ENCODE results near the gene SMC3.

Gene SMC3

DNA sequence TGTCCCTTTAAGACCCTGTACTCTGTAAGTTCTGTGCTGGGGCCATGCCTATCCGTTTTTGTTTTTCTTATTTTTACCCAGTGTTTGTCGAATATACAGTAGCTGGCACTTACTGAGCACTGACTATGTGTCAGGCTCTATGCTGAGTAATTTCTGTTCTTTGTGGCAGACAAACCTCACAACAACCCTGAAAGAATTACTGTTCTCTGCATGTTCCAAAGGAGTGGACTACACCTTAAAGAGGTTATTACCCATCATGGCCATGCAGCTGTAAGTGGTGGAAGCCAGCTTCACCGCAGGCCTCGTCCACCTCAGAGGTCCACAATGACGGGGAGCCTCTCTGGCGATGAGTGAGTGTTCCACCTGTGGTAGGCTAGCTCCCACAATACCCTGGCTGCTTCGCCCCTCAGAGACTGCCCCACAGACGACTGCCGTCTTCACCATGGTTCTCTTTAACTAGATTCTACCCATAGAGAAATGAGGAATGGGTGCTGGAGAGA lies 46.6 kb downstream of the SMC3 start (continued):
- TF ChIP-seq CSRNP3 (CRISPR knock-in tag; IDR thresholded peaks at IDR 0.05), result no peak
- TF ChIP-seq ZNF70 (CRISPR knock-in tag; IDR thresholded peaks at IDR 0.05), result no peak
- no peak for TF ChIP-seq TOX (CRISPR knock-in tag; IDR thresholded peaks at IDR 0.05; ENCODE audit: borderline replicate concordance)
- TF ChIP-seq CSDC2 (CRISPR knock-in tag; IDR thresholded peaks at IDR 0.05), result no peak
- no peak for TF ChIP-seq ZFP3 (CRISPR knock-in tag; IDR thresholded peaks at IDR 0.05)
- TF ChIP-seq GLIS3 (CRISPR knock-in tag; IDR thresholded peaks at IDR 0.05), result no peak
- no peak for TF ChIP-seq BACH2 (CRISPR knock-in tag; IDR thresholded peaks at IDR 0.05; ENCODE audit: borderline replicate concordance)

- ATAC-seq, result peak; percentile 44
- no peak for TF ChIP-seq ARNTL (CRISPR knock-in tag; IDR thresholded peaks at IDR 0.05; ENCODE audit: borderline replicate concordance, low read depth)
- TF ChIP-seq, protein P1, sequence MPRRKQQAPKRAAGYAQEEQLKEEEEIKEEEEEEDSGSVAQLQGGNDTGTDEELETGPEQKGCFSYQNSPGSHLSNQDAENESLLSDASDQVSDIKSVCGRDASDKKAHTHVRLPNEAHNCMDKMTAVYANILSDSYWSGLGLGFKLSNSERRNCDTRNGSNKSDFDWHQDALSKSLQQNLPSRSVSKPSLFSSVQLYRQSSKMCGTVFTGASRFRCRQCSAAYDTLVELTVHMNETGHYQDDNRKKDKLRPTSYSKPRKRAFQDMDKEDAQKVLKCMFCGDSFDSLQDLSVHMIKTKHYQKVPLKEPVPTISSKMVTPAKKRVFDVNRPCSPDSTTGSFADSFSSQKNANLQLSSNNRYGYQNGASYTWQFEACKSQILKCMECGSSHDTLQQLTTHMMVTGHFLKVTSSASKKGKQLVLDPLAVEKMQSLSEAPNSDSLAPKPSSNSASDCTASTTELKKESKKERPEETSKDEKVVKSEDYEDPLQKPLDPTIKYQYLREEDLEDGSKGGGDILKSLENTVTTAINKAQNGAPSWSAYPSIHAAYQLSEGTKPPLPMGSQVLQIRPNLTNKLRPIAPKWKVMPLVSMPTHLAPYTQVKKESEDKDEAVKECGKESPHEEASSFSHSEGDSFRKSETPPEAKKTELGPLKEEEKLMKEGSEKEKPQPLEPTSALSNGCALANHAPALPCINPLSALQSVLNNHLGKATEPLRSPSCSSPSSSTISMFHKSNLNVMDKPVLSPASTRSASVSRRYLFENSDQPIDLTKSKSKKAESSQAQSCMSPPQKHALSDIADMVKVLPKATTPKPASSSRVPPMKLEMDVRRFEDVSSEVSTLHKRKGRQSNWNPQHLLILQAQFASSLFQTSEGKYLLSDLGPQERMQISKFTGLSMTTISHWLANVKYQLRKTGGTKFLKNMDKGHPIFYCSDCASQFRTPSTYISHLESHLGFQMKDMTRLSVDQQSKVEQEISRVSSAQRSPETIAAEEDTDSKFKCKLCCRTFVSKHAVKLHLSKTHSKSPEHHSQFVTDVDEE (CRISPR knock-in tag; IDR thresholded peaks at IDR 0.05), result no peak
- no peak for TF ChIP-seq RARB (CRISPR knock-in tag; IDR thresholded peaks at IDR 0.05)
- no peak for TF ChIP-seq PATZ1 (CRISPR knock-in tag; IDR thresholded peaks at IDR 0.05; ENCODE audit: borderline replicate concordance)
- no peak for TF ChIP-seq OSR1 (CRISPR knock-in tag; IDR thresholded peaks at IDR 0.05)
- TF ChIP-seq SNAI2 (CRISPR knock-in tag; IDR thresholded peaks at IDR 0.05), result no peak
- TF ChIP-seq CSDC2 (CRISPR knock-in tag; IDR thresholded peaks at IDR 0.05), result no peak
Measured at GRCh38 chr10:110615057-110615747, 47.7 kb downstream of the SMC3 start.

DNA sequence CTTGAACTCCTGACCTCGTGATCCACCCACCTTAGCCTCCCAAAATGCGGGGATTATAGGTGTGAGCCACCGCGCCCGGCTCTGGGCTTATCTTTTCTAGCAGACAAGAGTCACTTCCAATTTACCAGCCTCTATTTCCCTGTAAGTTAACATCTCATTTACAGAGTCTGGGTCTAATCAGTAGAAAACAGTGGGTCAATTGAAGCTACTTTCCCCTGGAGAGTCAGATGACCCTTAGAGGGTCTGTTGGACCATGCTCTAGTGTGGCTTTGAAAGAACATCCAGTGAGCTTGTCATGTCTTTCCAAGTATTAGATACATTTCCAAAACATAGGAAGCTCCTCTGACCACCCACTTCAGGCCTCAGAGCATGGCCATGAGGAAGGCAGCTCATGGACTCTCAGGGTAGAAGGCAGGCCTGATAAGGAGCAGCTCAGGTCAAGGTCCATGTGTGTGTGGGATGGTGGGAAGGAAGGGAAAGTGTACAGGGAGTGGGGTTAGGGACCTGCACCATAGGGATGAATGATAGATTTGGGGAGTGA lies 49.1 kb downstream of the SMC3 start:
- no peak for ATAC-seq
- TF ChIP-seq RARB (CRISPR knock-in tag; IDR thresholded peaks at IDR 0.05), result no peak
- no peak for TF ChIP-seq ZNF8 (CRISPR knock-in tag; IDR thresholded peaks at IDR 0.05)
- no peak for TF ChIP-seq CSRNP3 (CRISPR knock-in tag; IDR thresholded peaks at IDR 0.05)
- TF ChIP-seq OSR1 (CRISPR knock-in tag; IDR thresholded peaks at IDR 0.05), result no peak
- no peak for TF ChIP-seq PATZ1 (CRISPR knock-in tag; IDR thresholded peaks at IDR 0.05; ENCODE audit: borderline replicate concordance)
- no peak for TF ChIP-seq PPARA (CRISPR knock-in tag; IDR thresholded peaks at IDR 0.05; ENCODE audit: borderline replicate concordance)
- TF ChIP-seq GLIS3 (CRISPR knock-in tag; IDR thresholded peaks at IDR 0.05), result no peak
- TF ChIP-seq TOX (CRISPR knock-in tag; IDR thresholded peaks at IDR 0.05; ENCODE audit: borderline replicate concordance), result no peak
- TF ChIP-seq CSDC2 (CRISPR knock-in tag; IDR thresholded peaks at IDR 0.05), result no peak
- TF ChIP-seq TCF4 (CRISPR knock-in tag; IDR thresholded peaks at IDR 0.05; ENCODE audit: borderline replicate concordance), result no peak
- no peak for TF ChIP-seq ZFP3 (CRISPR knock-in tag; IDR thresholded peaks at IDR 0.05)
- no peak for TF ChIP-seq BACH2 (CRISPR knock-in tag; IDR thresholded peaks at IDR 0.05; ENCODE audit: borderline replicate concordance)
- no peak for TF ChIP-seq ARNTL (CRISPR knock-in tag; IDR thresholded peaks at IDR 0.05; ENCODE audit: borderline replicate concordance, low read depth)
- no peak for TF ChIP-seq SNAI2 (CRISPR knock-in tag; IDR thresholded peaks at IDR 0.05)
- TF ChIP-seq, protein P2, sequence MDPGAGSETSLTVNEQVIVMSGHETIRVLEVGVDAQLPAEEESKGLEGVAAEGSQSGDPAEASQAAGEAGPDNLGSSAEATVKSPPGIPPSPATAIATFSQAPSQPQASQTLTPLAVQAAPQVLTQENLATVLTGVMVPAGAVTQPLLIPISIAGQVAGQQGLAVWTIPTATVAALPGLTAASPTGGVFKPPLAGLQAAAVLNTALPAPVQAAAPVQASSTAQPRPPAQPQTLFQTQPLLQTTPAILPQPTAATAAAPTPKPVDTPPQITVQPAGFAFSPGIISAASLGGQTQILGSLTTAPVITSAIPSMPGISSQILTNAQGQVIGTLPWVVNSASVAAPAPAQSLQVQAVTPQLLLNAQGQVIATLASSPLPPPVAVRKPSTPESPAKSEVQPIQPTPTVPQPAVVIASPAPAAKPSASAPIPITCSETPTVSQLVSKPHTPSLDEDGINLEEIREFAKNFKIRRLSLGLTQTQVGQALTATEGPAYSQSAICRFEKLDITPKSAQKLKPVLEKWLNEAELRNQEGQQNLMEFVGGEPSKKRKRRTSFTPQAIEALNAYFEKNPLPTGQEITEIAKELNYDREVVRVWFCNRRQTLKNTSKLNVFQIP (CRISPR knock-in tag; IDR thresholded peaks at IDR 0.05; ENCODE audit: borderline replicate concordance, low read depth), result no peak
- no peak for TF ChIP-seq ZNF70 (CRISPR knock-in tag; IDR thresholded peaks at IDR 0.05)
- TF ChIP-seq ESRRG (CRISPR knock-in tag; IDR thresholded peaks at IDR 0.05), result no peak
- TF ChIP-seq ZNF565 (CRISPR knock-in tag; conservative IDR thresholded peaks at IDR 0.05; ENCODE audit: low read depth), result no peak
- TF ChIP-seq ZC3H10 (CRISPR knock-in tag; IDR thresholded peaks at IDR 0.05), result no peak
- TF ChIP-seq, protein P1 (CRISPR knock-in tag; IDR thresholded peaks at IDR 0.05), result no peak
